Measurements from ENCODE around the gene ZNF680.

The ZNF680 gene

GRCh38 chr7:64541438-64542359 is 21.2 kb downstream of the ZNF680 start:
- no peak for DNase-seq (ENCODE audit: low read depth in 1 of 2, low spot score in 1 of 2)
- in situ Hi-C loops (cut with HindIII; ENCODE audit: low pct_unique_long_range_greater_than_20kb, low sequenced_read_pairs): no loop called here
- no peak for TF ChIP-seq JUND (IDR thresholded peaks at IDR 0.05; ENCODE audit: low read depth)

- no peak for TF ChIP-seq JUND (IDR thresholded peaks at IDR 0.05; ENCODE audit: low read depth)
- peak in 1 of 2 experiments; percentile 68 for DNase-seq (ENCODE audit: low read depth in 1 of 2, low spot score in 1 of 2)
- in situ Hi-C loops (cut with HindIII; ENCODE audit: low pct_unique_long_range_greater_than_20kb, low sequenced_read_pairs): no loop called here
These were observed 29.1 kb downstream of the ZNF680 start for GRCh38 chr7:64533756-64534155.

GRCh38 chr7:64528770-64529169 is 34.1 kb downstream of the ZNF680 start:
- TF ChIP-seq JUND (IDR thresholded peaks at IDR 0.05; ENCODE audit: low read depth): no peak
- in situ Hi-C loops (cut with HindIII; ENCODE audit: low pct_unique_long_range_greater_than_20kb, low sequenced_read_pairs): no loop called here
- DNase-seq (ENCODE audit: low read depth in 1 of 2, low spot score in 1 of 2): no peak

GRCh38 chr7:64521409-64521984 is 41.4 kb downstream of the ZNF680 start:
- in situ Hi-C loops (cut with HindIII; ENCODE audit: low pct_unique_long_range_greater_than_20kb, low sequenced_read_pairs): no loop called here
- no peak for TF ChIP-seq JUND (IDR thresholded peaks at IDR 0.05; ENCODE audit: low read depth)
- DNase-seq (ENCODE audit: low read depth in 1 of 2, low spot score in 1 of 2): no peak

DNA sequence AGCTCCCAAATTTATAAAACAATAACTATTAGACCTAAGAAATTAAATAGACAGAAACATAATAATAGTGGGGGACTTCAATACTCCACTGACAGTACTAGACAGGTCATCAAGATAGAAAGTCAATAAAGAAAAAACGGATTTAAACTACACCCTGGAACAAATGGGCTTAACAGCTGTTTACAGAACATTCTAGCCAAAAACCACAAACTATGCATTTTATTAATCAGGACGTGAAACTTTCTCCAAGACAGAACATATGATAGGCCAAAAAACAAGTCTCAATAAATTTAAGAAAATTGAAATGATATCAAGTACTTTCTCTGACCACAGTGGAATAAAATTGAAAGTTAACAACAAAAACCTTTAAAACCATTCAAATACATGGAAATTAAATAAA is 46.4 kb downstream of the ZNF680 start:
- no peak for DNase-seq (ENCODE audit: low read depth in 1 of 2, low spot score in 1 of 2)
- in situ Hi-C loops (cut with HindIII; ENCODE audit: low pct_unique_long_range_greater_than_20kb, low sequenced_read_pairs): no loop called here
- TF ChIP-seq JUND (IDR thresholded peaks at IDR 0.05; ENCODE audit: low read depth): no peak

DNA sequence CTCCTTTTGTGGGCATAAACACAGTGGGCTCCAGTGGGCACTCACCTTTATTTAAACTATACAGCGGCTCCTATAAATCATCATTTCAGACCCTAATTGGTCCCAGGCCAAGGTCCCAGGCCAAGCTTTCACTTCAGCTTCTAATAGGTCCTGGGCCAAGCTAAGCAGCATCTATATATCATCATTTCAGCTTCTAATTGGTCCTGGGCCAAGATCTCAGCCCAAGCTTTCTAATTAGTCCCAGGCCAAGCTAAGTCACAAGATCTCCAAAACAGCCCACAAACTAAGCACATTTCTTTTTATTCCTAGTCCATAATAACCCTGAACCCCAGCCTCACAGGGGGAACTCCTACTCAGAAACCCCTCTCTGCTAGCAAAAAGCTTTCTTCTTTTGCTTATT is 47.1 kb downstream of the ZNF680 start:
- in situ Hi-C loops (cut with HindIII; ENCODE audit: low pct_unique_long_range_greater_than_20kb, low sequenced_read_pairs): no loop called here
- no peak for TF ChIP-seq JUND (IDR thresholded peaks at IDR 0.05; ENCODE audit: low read depth)

GRCh38 chr7:64515330-64515729 is 47.5 kb downstream of the ZNF680 start:
- DNase-seq (ENCODE audit: low read depth in 1 of 2, low spot score in 1 of 2): peak; percentile 26 to 87
- in situ Hi-C loops (cut with HindIII; ENCODE audit: low pct_unique_long_range_greater_than_20kb, low sequenced_read_pairs): no loop called here
- TF ChIP-seq JUND (IDR thresholded peaks at IDR 0.05; ENCODE audit: low read depth): peak; percentile 49; the same call in 1 of the 2 replicates

More for the DNA sequence above, 47.1 kb downstream of the ZNF680 start:
- DNase-seq (ENCODE audit: low read depth in 1 of 2, low spot score in 1 of 2): peak in 1 of 2 experiments; percentile 67

DNA sequence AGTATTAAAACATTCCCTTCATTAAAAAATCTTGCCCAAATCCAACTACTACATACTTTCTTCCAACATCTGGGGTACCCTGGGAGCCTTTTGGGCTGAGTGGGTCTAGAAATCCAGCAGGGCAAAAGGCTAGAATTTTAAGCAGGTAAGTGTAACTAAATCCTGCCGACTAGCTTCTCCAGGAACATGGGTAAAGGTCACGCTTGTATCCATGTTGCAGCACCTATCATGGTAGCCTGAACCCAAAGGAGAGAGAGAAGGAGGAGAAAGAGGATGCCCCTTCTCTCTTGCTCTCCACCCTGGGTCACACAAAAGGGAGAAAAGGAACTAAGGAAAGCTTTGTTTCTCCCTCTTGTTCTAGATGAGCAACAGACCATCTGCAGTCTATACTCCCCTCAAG is 53.3 kb downstream of the ZNF680 start:
- no peak for DNase-seq (ENCODE audit: low read depth in 1 of 2, low spot score in 1 of 2)
- TF ChIP-seq JUND (IDR thresholded peaks at IDR 0.05; ENCODE audit: low read depth): no peak
- in situ Hi-C loops (cut with HindIII; ENCODE audit: low pct_unique_long_range_greater_than_20kb, low sequenced_read_pairs): no loop called here

- in situ Hi-C loops (cut with HindIII; ENCODE audit: low pct_unique_long_range_greater_than_20kb, low sequenced_read_pairs): no loop called here
- no peak for DNase-seq (ENCODE audit: low read depth in 1 of 2, low spot score in 1 of 2)
- no peak for TF ChIP-seq JUND (IDR thresholded peaks at IDR 0.05; ENCODE audit: low read depth)
These were observed 58.2 kb downstream of the ZNF680 start for GRCh38 chr7:64504581-64505120.

- in situ Hi-C loops (cut with HindIII; ENCODE audit: low pct_unique_long_range_greater_than_20kb, low sequenced_read_pairs): no loop called here
- DNase-seq (ENCODE audit: low read depth in 1 of 2, low spot score in 1 of 2): peak; percentile 25 to 94
- no peak for TF ChIP-seq JUND (IDR thresholded peaks at IDR 0.05; ENCODE audit: low read depth)
These were observed 64.6 kb downstream of the ZNF680 start for GRCh38 chr7:64498270-64498669.

GRCh38 chr7:64494912-64495461 is 67.9 kb downstream of the ZNF680 start:
- in situ Hi-C loops (cut with HindIII; ENCODE audit: low pct_unique_long_range_greater_than_20kb, low sequenced_read_pairs): no loop called here
- TF ChIP-seq JUND (IDR thresholded peaks at IDR 0.05; ENCODE audit: low read depth): no peak

DNA sequence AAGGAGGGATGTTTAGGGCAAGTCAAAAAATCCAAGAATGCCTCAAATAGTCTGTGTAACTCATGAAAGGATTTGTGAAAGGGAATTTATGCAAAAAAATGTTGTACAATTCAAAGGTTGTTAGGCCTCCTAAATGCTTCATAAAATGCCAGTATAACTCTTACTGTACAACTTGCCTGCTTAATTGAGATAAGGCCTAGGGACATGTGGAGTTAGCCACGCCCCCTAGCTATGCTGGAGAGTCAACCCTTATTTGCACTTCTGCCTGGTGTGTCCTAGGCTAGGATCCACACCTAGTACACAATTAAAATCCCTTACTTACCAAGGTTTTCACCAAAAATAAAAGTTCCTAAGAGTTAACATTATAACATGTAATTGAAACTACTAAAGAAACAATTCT is 77.2 kb downstream of the ZNF680 start:
- in situ Hi-C loops (cut with HindIII; ENCODE audit: low pct_unique_long_range_greater_than_20kb, low sequenced_read_pairs): no loop called here
- no peak for TF ChIP-seq JUND (IDR thresholded peaks at IDR 0.05; ENCODE audit: low read depth)
- no peak for DNase-seq (ENCODE audit: low read depth in 1 of 2, low spot score in 1 of 2)

More at GRCh38 chr7:64494912-64495461, 67.9 kb downstream of the ZNF680 start:
- DNase-seq (ENCODE audit: low read depth in 1 of 2, low spot score in 1 of 2): peak in 1 of 2 experiments; percentile 43

Data from T47D (cell line).